ENCODE data around the gene NETO2. TPM values are rescaled to one million over a fixed set of nuclear protein-coding genes. Genes with fewer than 3 reads are reported as not detected.

NETO2 gene
- total and polyA plus RNA-seq, 4 donors, result 0.20 to 1.6 (median 0.37) TPM

GRCh38 chr16:47141773-47142485, 1.8 kb downstream of the NETO2 start:
- 4% methylated on average over 26 of the region's 26 CpGs for WGBS
- H3K4me1 ChIP-seq (ENCODE audit: control insufficient read depth in 4 of 4, insufficient read depth in 4 of 4, low read length in 3 of 4), result peaks cover 16 to 25% (median 21%) of the 10 kb centered on the region in 4 donors
- peaks cover 0 to 1% (median 0%) of the 10 kb centered on the region in 4 donors for H3K9me3 ChIP-seq (ENCODE audit: control insufficient read depth in 4 of 4, low read length in 3 of 4)
- TF ChIP-seq RAD21 (IDR thresholded peaks at IDR 0.05) (peak; percentile 93 to 96), CTCF (IDR thresholded peaks at IDR 0.05; ENCODE audit: low read depth, low read length, missing input control) (peak; percentile 89), FOXA2 (IDR thresholded peaks at IDR 0.05) (no peak)
- no peak overlapping the region for H3K27ac ChIP-seq (ENCODE audit: low read depth in 1 of 2, low read length in 2 of 2)
- peak overlapping the region in 2 of 3 donors; percentile 57 to 68 for H3K4me3 ChIP-seq (ENCODE audit: low read depth in 1 of 3, low read length in 3 of 3)
- H3K27me3 ChIP-seq (ENCODE audit: control insufficient read depth in 4 of 4, insufficient read depth in 4 of 4, low read length in 3 of 4), result peaks cover 0 to 3% (median 0%) of the 10 kb centered on the region in 4 donors
- peak overlapping the region in 1 of 2 donors; percentile 31 for H3K9ac ChIP-seq (ENCODE audit: low read depth in 1 of 2, low read length in 2 of 2)
- peak; percentile 73 for DNase-seq (ENCODE audit: low spot score)
- no peaks in the 10 kb centered on the region for H3K36me3 ChIP-seq (ENCODE audit: control insufficient read depth in 4 of 4, insufficient read depth in 3 of 4, low read depth in 1 of 4, low read length in 3 of 4)

GRCh38 chr16:47140686-47141085, 3.1 kb downstream of the NETO2 start:
- no peaks in the 10 kb centered on the region for H3K36me3 ChIP-seq (ENCODE audit: control insufficient read depth in 4 of 4, insufficient read depth in 3 of 4, low read depth in 1 of 4, low read length in 3 of 4)
- no peak overlapping the region for H3K4me3 ChIP-seq (ENCODE audit: low read depth in 1 of 3, low read length in 3 of 3)
- H3K4me1 ChIP-seq (ENCODE audit: control insufficient read depth in 4 of 4, insufficient read depth in 4 of 4, low read length in 3 of 4), result peaks cover 16 to 25% (median 21%) of the 10 kb centered on the region in 4 donors
- H3K27me3 ChIP-seq (ENCODE audit: control insufficient read depth in 4 of 4, insufficient read depth in 4 of 4, low read length in 3 of 4), result peaks cover 0 to 3% (median 0%) of the 10 kb centered on the region in 4 donors
- peaks cover 0 to 1% (median 0%) of the 10 kb centered on the region in 4 donors for H3K9me3 ChIP-seq (ENCODE audit: control insufficient read depth in 4 of 4, low read length in 3 of 4)
- DNase-seq (ENCODE audit: low spot score), result no peak
- no peak overlapping the region for H3K27ac ChIP-seq (ENCODE audit: low read depth in 1 of 2, low read length in 2 of 2)
- 78% methylated on average over 4 of the region's 4 CpGs for WGBS
- no peak overlapping the region for H3K9ac ChIP-seq (ENCODE audit: low read depth in 1 of 2, low read length in 2 of 2)
- no peak for TF ChIP-seq SP1 (IDR thresholded peaks at IDR 0.05)
- TF ChIP-seq FOXA1 (IDR thresholded peaks at IDR 0.05), result no peak
- TF ChIP-seq CTCF (IDR thresholded peaks at IDR 0.05; ENCODE audit: low read depth, low read length, missing input control), result no peak
- TF ChIP-seq ATF3 (IDR thresholded peaks at IDR 0.05), result no peak
- TF ChIP-seq JUND (IDR thresholded peaks at IDR 0.05), result no peak

- H3K9me3 ChIP-seq (ENCODE audit: control insufficient read depth in 4 of 4, low read length in 3 of 4), result peaks cover 0 to 1% (median 0%) of the 10 kb centered on the region in 4 donors
- H3K9ac ChIP-seq (ENCODE audit: low read depth in 1 of 2, low read length in 2 of 2), result no peak overlapping the region
- no peaks in the 10 kb centered on the region for H3K27me3 ChIP-seq (ENCODE audit: control insufficient read depth in 4 of 4, insufficient read depth in 4 of 4, low read length in 3 of 4)
- peaks cover 15 to 25% (median 21%) of the 10 kb centered on the region in 4 donors for H3K4me1 ChIP-seq (ENCODE audit: control insufficient read depth in 4 of 4, insufficient read depth in 4 of 4, low read length in 3 of 4)
- WGBS, result 73% methylated on average over 3 of the region's 3 CpGs
- H3K36me3 ChIP-seq (ENCODE audit: control insufficient read depth in 4 of 4, insufficient read depth in 3 of 4, low read depth in 1 of 4, low read length in 3 of 4), result no peaks in the 10 kb centered on the region
- no peak overlapping the region for H3K27ac ChIP-seq (ENCODE audit: low read depth in 1 of 2, low read length in 2 of 2)
- no peak overlapping the region for H3K4me3 ChIP-seq (ENCODE audit: low read depth in 1 of 3, low read length in 3 of 3)
- DNase-seq (ENCODE audit: low spot score), result no peak
- TF ChIP-seq ZBTB33 (IDR thresholded peaks at IDR 0.05) (no peak), EGR1 (IDR thresholded peaks at IDR 0.05; ENCODE audit: low read depth in 2 of 2) (no peak), GABPA (IDR thresholded peaks at IDR 0.05 in 1 of 2, conservative IDR thresholded peaks at IDR 0.05 in 1 of 2) (no peak), RXRA (IDR thresholded peaks at IDR 0.05) (no peak), FOXA1 (IDR thresholded peaks at IDR 0.05) (no peak), HNF4A (conservative IDR thresholded peaks at IDR 0.05) (no peak), CTCF (IDR thresholded peaks at IDR 0.05; ENCODE audit: low read depth, low read length, missing input control) (no peak), RAD21 (IDR thresholded peaks at IDR 0.05) (no peak), TAF1 (conservative IDR thresholded peaks at IDR 0.05) (no peak), YY1 (IDR thresholded peaks at IDR 0.05) (no peak), SP1 (IDR thresholded peaks at IDR 0.05) (no peak), FOXA2 (IDR thresholded peaks at IDR 0.05) (no peak), ATF3 (IDR thresholded peaks at IDR 0.05) (no peak), JUND (IDR thresholded peaks at IDR 0.05) (no peak), NR2F2 (IDR thresholded peaks at IDR 0.05) (no peak)
Measured at GRCh38 chr16:47139561-47140185, 4.1 kb downstream of the NETO2 start.
